GM12878 (cell line): ENCODE results near the gene STK32A. TPM values are rescaled to one million over a fixed set of nuclear protein-coding genes. Genes with fewer than 3 reads are reported as not detected.

Experiments used
- ATAC-seq: fragments of 200-7000 bp; cut with Tn5 transposase; 3 replicates; pipeline ENCODE4 v1.9.1; 2020; ENCODE audit warnings: mild to moderate bottlenecking, moderate library complexity
- BruUV-seq: library from RNA; stranded (reverse); fragments of 400-500 nt; replicated peaks from 2 replicates; lab custom pipeline; 2021; lab: Mats Ljungman, UMichigan
- CTCF ChIA-PET: fragments of 300-600 bp; sonication (Branson Sonifier 250); formaldehyde crosslinking; extraction: SDS; loops from one replicate; lab custom pipeline; 2021; ENCODE audit warnings: inconsistent platforms; lab: Yijun Ruan, JAX
- POLR2A ChIA-PET: fragments of 350-600 bp; formaldehyde crosslinking; extraction: SDS; loops from one replicate; lab custom pipeline; 2021; ENCODE audit warnings: inconsistent platforms; lab: Charles Lee
- RAD21 ChIA-PET: fragments of 300-600 bp; sonication (Branson Sonifier 250); formaldehyde crosslinking; loops from one replicate; lab custom pipeline; 2023; ENCODE audit warnings: antibody characterized with exemption; ENCODE audit not compliant: unreplicated experiment; lab: Charles Lee
- SMC1A ChIA-PET: fragments of 300-600 bp; sonication (Branson Sonifier 250); formaldehyde crosslinking; loops from one replicate; lab custom pipeline; 2023; ENCODE audit not compliant: unreplicated experiment, uncharacterized antibody; lab: Charles Lee
- DNase-seq: peaks from one replicate; pipeline ENCODE4 v3.0.0-alpha.2; 2011; ENCODE audit warnings: low read depth, low spot score
- FAIRE-seq: peaks from 3 replicates; lab custom pipeline; 2011; peaks lifted over from hg19 to GRCh38; lab: Jason Lieb, UNC
- H2AFZ ChIP-seq: 2 replicates; pipeline ENCODE4 v1.6.0; 2011; ENCODE audit warnings: low read depth, low read length, control low read depth; ENCODE audit not compliant: control insufficient read depth
- H3K27ac ChIP-seq: 2 replicates; pipeline ENCODE4 v1.5.1; 2011; ENCODE audit warnings: control low read depth; ENCODE audit not compliant: control insufficient read depth, insufficient read depth
- H3K27me3 ChIP-seq, 2 experiments: replicated peaks in 1 of 2; 2 replicates each; pipeline versions ENCODE4 v1.6.0 to v1.6.1; 2011; ENCODE audit warnings: low read length in 1 of 2; ENCODE audit not compliant: control insufficient read depth in 2 of 2, insufficient read depth in 2 of 2
- H3K36me3 ChIP-seq, 2 experiments: 2 replicates each; pipeline ENCODE4 v1.5.1; 2011; ENCODE audit warnings: low read length in 1 of 2; ENCODE audit not compliant: control insufficient read depth in 2 of 2, insufficient read depth in 2 of 2
- H3K4me1 ChIP-seq: 2 replicates; pipeline ENCODE4 v1.6.1; 2011; ENCODE audit warnings: mild to moderate bottlenecking, low read length, moderate library complexity, mixed read lengths; ENCODE audit not compliant: control insufficient read depth, insufficient read depth
- H3K4me2 ChIP-seq: 2 replicates; pipeline ENCODE4 v1.6.0; 2011; ENCODE audit warnings: control low read depth; ENCODE audit not compliant: control insufficient read depth, insufficient read depth
- H3K4me3 ChIP-seq: fragments of 200-600 bp; sonication (generic); 2 replicates; pipeline ENCODE4 v1.5.1; 2016
- H3K79me2 ChIP-seq: 2 replicates; pipeline ENCODE4 v1.6.0; 2011; ENCODE audit warnings: low read length; ENCODE audit not compliant: control insufficient read depth, insufficient read depth
- H3K9ac ChIP-seq: 2 replicates; pipeline ENCODE4 v1.8.0; 2011; ENCODE audit warnings: low read length, control low read depth, mixed read lengths; ENCODE audit not compliant: control insufficient read depth, insufficient read depth
- H3K9me3 ChIP-seq: replicated peaks from 3 replicates; pipeline ENCODE4 v1.5.1; 2011; ENCODE audit warnings: mild to moderate bottlenecking, low read length; ENCODE audit not compliant: control insufficient read depth, insufficient read depth
- H4K20me1 ChIP-seq: 2 replicates; pipeline ENCODE4 v1.6.0; 2011; ENCODE audit not compliant: control insufficient read depth, insufficient read depth
- BCLAF1 ChIP-seq: fragments of 450-650 bp; IDR thresholded peaks from 2 replicates; pipeline ENCODE4 v1.6.1; 2017; ENCODE audit warnings: antibody characterized with exemption, mild to moderate bottlenecking, moderate library complexity
- CHD4 ChIP-seq: fragments of 200-600 bp; sonication (generic); IDR thresholded peaks from 2 replicates; pipeline ENCODE4 v1.6.1; 2016; ENCODE audit warnings: mild to moderate bottlenecking
- EED ChIP-seq: sonication (generic); IDR thresholded peaks from 2 replicates; pipeline ENCODE4 v1.6.1; 2016; ENCODE audit warnings: antibody characterized with exemption, low read depth
- FOS ChIP-seq: IDR thresholded peaks from 3 replicates; pipeline ENCODE4 v1.6.1; 2011; ENCODE audit warnings: borderline replicate concordance; ENCODE audit not compliant: insufficient read length; ENCODE audit errors: extremely low read depth
- NR2C1 ChIP-seq: fragments of 450-650 bp; IDR thresholded peaks from 2 replicates; pipeline ENCODE4 v1.6.1; 2017; ENCODE audit warnings: antibody characterized with exemption, mild to moderate bottlenecking, moderate library complexity
- NR2F1 ChIP-seq: fragments of 450-650 bp; conservative IDR thresholded peaks from 2 replicates; pipeline ENCODE4 v1.6.1; 2017; ENCODE audit warnings: mild to moderate bottlenecking
- PAX5 ChIP-seq: IDR thresholded peaks from 2 replicates; pipeline ENCODE4 v1.6.1; 2011; ENCODE audit warnings: low read depth, low read length, borderline replicate concordance
- RBBP5 ChIP-seq: fragments of 200-600 bp; sonication (generic); conservative IDR thresholded peaks from 2 replicates; pipeline ENCODE4 v1.6.1; 2016
- RELA ChIP-seq: fragments of 450-650 bp; IDR thresholded peaks from 2 replicates; pipeline ENCODE4 v1.8.0; 2014; ENCODE audit warnings: borderline replicate concordance; ENCODE audit not compliant: partially characterized antibody
- RFX5 ChIP-seq: IDR thresholded peaks from 2 replicates; pipeline ENCODE4 v1.6.1; 2011; ENCODE audit warnings: low read depth, low read length, improper control_type of control experiment
- SRF ChIP-seq, 2 experiments: IDR thresholded peaks; 2 replicates each; pipeline ENCODE4 v1.6.1; 2011; ENCODE audit warnings: low read depth in 2 of 2, low read length in 2 of 2, mild to moderate bottlenecking in 1 of 2, moderate library complexity in 1 of 2
- YBX1 ChIP-seq: fragments of 450-650 bp; IDR thresholded peaks from 2 replicates; pipeline ENCODE4 v1.6.1; 2016; ENCODE audit warnings: antibody characterized with exemption
- ZNF592 ChIP-seq: fragments of 450-650 bp; IDR thresholded peaks from 2 replicates; pipeline ENCODE4 v1.6.1; 2017; ENCODE audit warnings: mild to moderate bottlenecking, moderate library complexity
- WGBS: methylation state at CpG from one replicate; pipeline ENCODE4 v1.1.6; 2016; ENCODE audit warnings: low lambda C conversion rate; ENCODE audit not compliant: insufficient replicate concordance, insufficient coverage; ENCODE audit errors: missing lambda C conversion rate; 5-methylcytosine and 5-hydroxymethylcytosine counted together
- in situ Hi-C: fragments of 300-500 bp; cut with MboI; formaldehyde crosslinking; loops from 9 replicates; pipeline ENCODE4 v1.14.3; 2018; ENCODE audit warnings: mixed read lengths
- intact Hi-C: fragments of 100-400 bp; cut with micrococcal nuclease; formaldehyde crosslinking; loops from one replicate; pipeline ENCODE4 v1.14.2; 2022; ENCODE audit not compliant: unreplicated experiment
- polyA plus RNA-seq, 11 experiments: library from polyadenylated mRNA; depleted of rRNA in 4 of 11; unstranded in 6 of 11; stranded (reverse) in 5 of 11; fragments of >200 nt; fragmentation: Nextera tagmentation in 4 of 11; fragmentation: Illumina TruSeq in 1 of 11; extraction: Ambion mirVana in 4 of 11; extraction: Trizol in 1 of 11; gene quantifications; 1 replicate in 1 of 11; 2 replicates in 10 of 11; pipeline versions ENCODE4 v1.2.1 to v1.2.3, GENCODE V29; 2011 to 2016; ENCODE audit warnings: inconsistent platforms in 2 of 11, missing spikeins in 2 of 11, low read depth in 1 of 11
- total RNA-seq, 4 experiments: library from RNA; depleted of rRNA in 3 of 4; stranded (reverse); fragments of >200 nt in 3 of 4; fragmentation: Illumina TruSeq in 1 of 4; extraction: Trizol in 1 of 4; gene quantifications; 2 replicates each; pipeline versions ENCODE4 v1.2.1 to v1.2.3, GENCODE V29; 2013 to 2021
- TF ChIP-seq, protein P1 (sequence below): IDR thresholded peaks from 2 replicates; pipeline ENCODE4 v1.6.1; 2011; ENCODE audit warnings: low read depth, mild to moderate bottlenecking, low read length, moderate library complexity, borderline replicate concordance; ENCODE audit errors: extremely low read depth

Gene STK32A
- total and polyA plus RNA-seq, 10 of the 15 experiments (the other 5 are each of a cell fraction or from before 2014, with no cell fraction given): under 0.01 to 0.10 TPM; not detected in 8

GRCh38 chr5:147340941-147341340 is 106.1 kb downstream of the STK32A start:
- Histone ChIP-seq H3K27ac (no peak overlapping the region), H3K9me3 (no peaks in the 10 kb centered on the region), H3K36me3 (no peaks in the 10 kb centered on the region), H3K9ac (no peak overlapping the region), H3K79me2 (no peaks in the 10 kb centered on the region), H3K4me1 (no peaks in the 10 kb centered on the region), H3K4me2 (no peak overlapping the region), H4K20me1 (no peaks in the 10 kb centered on the region), H3K27me3 (no peaks in the 10 kb centered on the region), H3K4me3 (no peak overlapping the region), H2AFZ (no peak overlapping the region)
- no TSS peak for BruUV-seq
- WGBS: 0% methylated on average over 1 of the region's 1 CpG
- ATAC-seq (no peak), FAIRE-seq (no peak), DNase-seq (no peak)
- in situ Hi-C loops: no loop called here
- ChIA-PET SMC1A (interaction anchor here (1.1 kb wide), 1 partner anchor 9 kb away, joined by 3 read pairs; no protein-coding TSS in a partner anchor), CTCF (interaction anchor here (1.1 to 2.4 kb wide), 2 partner anchors 10 to 152 kb away, joined by 3 to 6 read pairs; no protein-coding TSS in a partner anchor), RAD21 (no interaction called here), POLR2A (no interaction called here)
- TF ChIP-seq YBX1: no peak
- TF ChIP-seq PAX5: no peak
- TF ChIP-seq RELA: no peak
- TF ChIP-seq RFX5: no peak
- no peak for TF ChIP-seq RBBP5
- TF ChIP-seq ZNF592: no peak
- no peak for TF ChIP-seq BCLAF1
- no peak for TF ChIP-seq CHD4
- TF ChIP-seq NR2F1: no peak
- no peak for TF ChIP-seq FOS
- TF ChIP-seq, protein P1, sequence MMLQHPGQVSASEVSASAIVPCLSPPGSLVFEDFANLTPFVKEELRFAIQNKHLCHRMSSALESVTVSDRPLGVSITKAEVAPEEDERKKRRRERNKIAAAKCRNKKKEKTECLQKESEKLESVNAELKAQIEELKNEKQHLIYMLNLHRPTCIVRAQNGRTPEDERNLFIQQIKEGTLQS: no peak
- TF ChIP-seq EED: no peak
- TF ChIP-seq NR2C1: no peak
- TF ChIP-seq SRF (IDR thresholded peaks at IDR 0.05; ENCODE audit: low read depth in 2 of 2, low read length in 2 of 2): no peak
- intact Hi-C loops: no loop called here
